H9 (cell line): ENCODE data around the gene TMTC2. TPM values are rescaled to one million over a fixed set of nuclear protein-coding genes. Genes with fewer than 3 reads are reported as not detected.

Source experiments
- DNase-seq: peaks from one replicate; pipeline ENCODE4 v3.0.0-alpha.2; 2017
- H2AFZ ChIP-seq: one replicate; pipeline ENCODE4 v1.6.1; 2013; ENCODE audit warnings: mild to moderate bottlenecking, low read length, control low read depth, moderate library complexity
- H2AK5ac ChIP-seq: 2 replicates; pipeline ENCODE4 v1.6.1; 2013; ENCODE audit warnings: low read length, control low read depth, mixed read lengths; ENCODE audit not compliant: insufficient read length
- H2BK120ac ChIP-seq: one replicate; pipeline ENCODE4 v1.6.1; 2013; ENCODE audit warnings: low read depth, mild to moderate bottlenecking, low read length, control low read depth, inconsistent platforms; ENCODE audit not compliant: poor library complexity, severe bottlenecking
- H2BK12ac ChIP-seq: 2 replicates; pipeline ENCODE4 v1.6.1; 2013; ENCODE audit warnings: low read length, control low read depth, mixed read lengths, low read depth; ENCODE audit not compliant: insufficient read length
- H2BK15ac ChIP-seq: 2 replicates; pipeline ENCODE4 v1.6.1; 2013; ENCODE audit warnings: low read depth, low read length, control low read depth
- H2BK20ac ChIP-seq: one replicate; pipeline ENCODE4 v1.6.1; 2013; ENCODE audit warnings: low read depth, mild to moderate bottlenecking, low read length, control low read depth, inconsistent platforms; ENCODE audit not compliant: poor library complexity, severe bottlenecking
- H2BK5ac ChIP-seq: 2 replicates; pipeline ENCODE4 v1.6.1; 2013; ENCODE audit warnings: low read length, control low read depth, mixed read lengths; ENCODE audit not compliant: insufficient read length
- H3K14ac ChIP-seq: 2 replicates; pipeline ENCODE4 v1.6.1; 2013; ENCODE audit warnings: low read length, control low read depth; ENCODE audit not compliant: insufficient read depth
- H3K18ac ChIP-seq: 2 replicates; pipeline ENCODE4 v1.6.1; 2013; ENCODE audit warnings: low read depth, mild to moderate bottlenecking, mixed read lengths, low read length, control low read depth; ENCODE audit not compliant: insufficient read length
- H3K23ac ChIP-seq: 2 replicates; pipeline ENCODE4 v1.6.1; 2013; ENCODE audit warnings: low read length, control low read depth, mixed read lengths, low read depth; ENCODE audit not compliant: insufficient read length
- H3K23me2 ChIP-seq: 2 replicates; pipeline ENCODE4 v1.6.1; 2013; ENCODE audit warnings: low read depth, mild to moderate bottlenecking, mixed read lengths, low read length, control low read depth; ENCODE audit not compliant: insufficient read length, poor library complexity, severe bottlenecking
- H3K27ac ChIP-seq: 2 replicates; pipeline ENCODE4 v1.5.1; 2013; ENCODE audit warnings: low read length, control low read depth, mixed read lengths, low read depth; ENCODE audit not compliant: insufficient read length
- H3K27me3 ChIP-seq: 2 replicates; pipeline ENCODE4 v1.6.1; 2013; ENCODE audit warnings: low read length, control low read depth, inconsistent platforms; ENCODE audit not compliant: insufficient read depth
- H3K4ac ChIP-seq: 2 replicates; pipeline ENCODE4 v1.6.1; 2013; ENCODE audit warnings: low read depth, mild to moderate bottlenecking, control low read depth, inconsistent platforms, low read length, moderate library complexity
- H3K4me1 ChIP-seq: 2 replicates; pipeline ENCODE4 v1.6.1; 2013; ENCODE audit warnings: low read length, control low read depth, inconsistent platforms; ENCODE audit not compliant: insufficient read depth
- H3K4me2 ChIP-seq: 2 replicates; pipeline ENCODE4 v1.6.1; 2013; ENCODE audit warnings: low read length, control low read depth, mixed read lengths; ENCODE audit not compliant: insufficient read length, insufficient read depth
- H3K56ac ChIP-seq: 2 replicates; pipeline ENCODE4 v1.6.1; 2013; ENCODE audit warnings: low read depth, mild to moderate bottlenecking, mixed read lengths, low read length, control low read depth; ENCODE audit not compliant: insufficient read length
- H3K79me1 ChIP-seq: 2 replicates; pipeline ENCODE4 v1.6.1; 2013; ENCODE audit warnings: low read depth, mild to moderate bottlenecking, moderate library complexity, low read length, control low read depth, inconsistent platforms; ENCODE audit not compliant: insufficient read depth, poor library complexity, severe bottlenecking
- H3K79me2 ChIP-seq: 2 replicates; pipeline ENCODE4 v1.6.1; 2013; ENCODE audit warnings: low read length, control low read depth, inconsistent platforms; ENCODE audit not compliant: insufficient read depth
- H3K9ac ChIP-seq: 2 replicates; pipeline ENCODE4 v1.6.1; 2013; ENCODE audit warnings: low read length, control low read depth, mixed read lengths; ENCODE audit not compliant: insufficient read length; ENCODE audit errors: extremely low read depth
- H3K9me3 ChIP-seq: one replicate; pipeline ENCODE4 v1.6.1; 2013; ENCODE audit warnings: low read depth, low read length, inconsistent platforms; ENCODE audit not compliant: control insufficient read depth
- H3T11ph ChIP-seq: one replicate; pipeline ENCODE4 v1.6.1; 2013; ENCODE audit warnings: mild to moderate bottlenecking, low read length, control low read depth, inconsistent platforms
- H4K20me1 ChIP-seq: one replicate; pipeline ENCODE4 v1.6.1; 2013; ENCODE audit not compliant: control insufficient read depth, insufficient read length, insufficient read depth
- H4K5ac ChIP-seq: 2 replicates; pipeline ENCODE4 v1.6.1; 2013; ENCODE audit warnings: low read depth, mild to moderate bottlenecking, mixed read lengths, low read length, control low read depth; ENCODE audit not compliant: insufficient read length
- H4K8ac ChIP-seq: replicated peaks from 2 replicates; pipeline ENCODE4 v1.6.1; 2013; ENCODE audit warnings: low read length, control low read depth, mixed read lengths, low read depth; ENCODE audit not compliant: insufficient read length
- H4K91ac ChIP-seq: 2 replicates; pipeline ENCODE4 v1.6.1; 2013; ENCODE audit warnings: low read depth, mild to moderate bottlenecking, moderate library complexity, mixed read lengths, low read length, control low read depth; ENCODE audit not compliant: insufficient read length
- H3K27ac Mint-ChIP-seq, 3 experiments: 2 replicates in 2 of 3; 3 replicates in 1 of 3; pipeline ENCODE4 v1.8.0; 2020 to 2021; ENCODE audit warnings: mixed read lengths in 3 of 3, mild to moderate bottlenecking in 1 of 3, moderate library complexity in 1 of 3
- H3K27me3 Mint-ChIP-seq: 2 replicates; pipeline ENCODE4 v1.8.0; 2021; ENCODE audit warnings: low read depth, mild to moderate bottlenecking, moderate library complexity, mixed read lengths
- H3K36me3 Mint-ChIP-seq, 3 experiments: 2 replicates in 2 of 3; 3 replicates in 1 of 3; pipeline ENCODE4 v1.8.0; 2020 to 2021; ENCODE audit warnings: low read depth in 3 of 3, mixed read lengths in 3 of 3; ENCODE audit not compliant: insufficient read depth in 1 of 3
- H3K4me1 Mint-ChIP-seq, 2 experiments: 2 replicates each; pipeline ENCODE4 v1.8.0; 2020; ENCODE audit warnings: mixed read lengths in 2 of 2
- H3K4me3 Mint-ChIP-seq, 2 experiments: 2 replicates in 1 of 2; 3 replicates in 1 of 2; pipeline ENCODE4 v1.8.0; 2020 to 2021; ENCODE audit warnings: mild to moderate bottlenecking in 2 of 2, mixed read lengths in 2 of 2, moderate library complexity in 1 of 2
- H3K9me3 Mint-ChIP-seq, 2 experiments: 2 replicates in 1 of 2; 3 replicates in 1 of 2; pipeline ENCODE4 v1.8.0; 2020; ENCODE audit warnings: mild to moderate bottlenecking in 2 of 2, mixed read lengths in 2 of 2, moderate library complexity in 1 of 2
- WGBS: extraction: QIAGEN DNeasy Blood & Tissue Kit; methylation state at CpG from one replicate; pipeline ENCODE4 v1.1.7; 2013; ENCODE audit warnings: missing lambda C conversion rate, low lambda C conversion rate, mixed read lengths; ENCODE audit not compliant: insufficient read length; ENCODE audit errors: extremely low coverage; 5-methylcytosine and 5-hydroxymethylcytosine counted together
- total RNA-seq: library from RNA; stranded (reverse); gene quantifications from 2 replicates; pipeline ENCODE4 v1.2.1, GENCODE V29; 2021
- TF ChIP-seq, protein P1 (sequence below): fragments of 200-600 bp; sonication (generic); conservative IDR thresholded peaks from 3 replicates; pipeline ENCODE4 v1.8.0; 2021; ENCODE audit warnings: antibody characterized with exemption, mild to moderate bottlenecking

Gene TMTC2
- total RNA-seq, 1 experiment from 2014 or later, result 3.1 TPM

DNA sequence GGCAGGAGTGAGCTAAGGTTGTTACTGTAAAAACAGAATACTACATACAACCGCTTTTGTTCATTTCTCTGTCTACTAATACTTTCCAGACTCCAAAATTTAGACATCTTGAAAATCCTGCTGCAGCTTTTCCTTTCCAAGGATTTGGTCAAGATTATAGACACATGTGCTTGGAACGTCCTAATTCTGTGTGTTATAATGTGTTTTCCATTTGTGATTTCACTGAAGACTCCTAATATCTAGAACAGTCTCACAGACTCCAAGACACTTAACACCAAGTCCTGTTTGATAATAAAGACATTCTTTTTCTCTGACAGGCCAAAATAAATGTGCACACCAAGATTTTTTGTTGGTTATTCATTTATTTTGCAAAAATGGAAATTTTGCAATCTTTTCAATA lies 41.8 kb upstream of the TMTC2 start:
- no peak overlapping the region for H4K8ac ChIP-seq
- no peak overlapping the region for H4K5ac ChIP-seq
- no peak overlapping the region for H3K9ac ChIP-seq
- H3K79me1 ChIP-seq, result no peaks in the 10 kb centered on the region
- peaks cover 5 to 8% of the 10 kb centered on the region in 2 experiments; a peak in 3 of 4 replicates for H3K4me1 Mint-ChIP-seq
- H3K18ac ChIP-seq, result no peak overlapping the region
- H3K4me2 ChIP-seq, result no peak overlapping the region
- no peaks in the 10 kb centered on the region for H3K27me3 ChIP-seq
- H3T11ph ChIP-seq, result no peak overlapping the region
- H3K36me3 Mint-ChIP-seq, result no peaks in the 10 kb centered on the region
- H3K79me2 ChIP-seq, result no peaks in the 10 kb centered on the region
- H3K56ac ChIP-seq, result no peak overlapping the region
- no peak overlapping the region for H3K27ac ChIP-seq
- no peak overlapping the region for H2BK20ac ChIP-seq
- H3K4me3 Mint-ChIP-seq, result no peak overlapping the region
- H3K23me2 ChIP-seq, result no peaks in the 10 kb centered on the region
- H2AFZ ChIP-seq, result no peak overlapping the region
- H3K27ac Mint-ChIP-seq, result no peak overlapping the region
- H2BK5ac ChIP-seq, result no peak overlapping the region
- no peak overlapping the region for H2BK12ac ChIP-seq
- no peak overlapping the region for H4K91ac ChIP-seq
- TF ChIP-seq, protein P1, sequence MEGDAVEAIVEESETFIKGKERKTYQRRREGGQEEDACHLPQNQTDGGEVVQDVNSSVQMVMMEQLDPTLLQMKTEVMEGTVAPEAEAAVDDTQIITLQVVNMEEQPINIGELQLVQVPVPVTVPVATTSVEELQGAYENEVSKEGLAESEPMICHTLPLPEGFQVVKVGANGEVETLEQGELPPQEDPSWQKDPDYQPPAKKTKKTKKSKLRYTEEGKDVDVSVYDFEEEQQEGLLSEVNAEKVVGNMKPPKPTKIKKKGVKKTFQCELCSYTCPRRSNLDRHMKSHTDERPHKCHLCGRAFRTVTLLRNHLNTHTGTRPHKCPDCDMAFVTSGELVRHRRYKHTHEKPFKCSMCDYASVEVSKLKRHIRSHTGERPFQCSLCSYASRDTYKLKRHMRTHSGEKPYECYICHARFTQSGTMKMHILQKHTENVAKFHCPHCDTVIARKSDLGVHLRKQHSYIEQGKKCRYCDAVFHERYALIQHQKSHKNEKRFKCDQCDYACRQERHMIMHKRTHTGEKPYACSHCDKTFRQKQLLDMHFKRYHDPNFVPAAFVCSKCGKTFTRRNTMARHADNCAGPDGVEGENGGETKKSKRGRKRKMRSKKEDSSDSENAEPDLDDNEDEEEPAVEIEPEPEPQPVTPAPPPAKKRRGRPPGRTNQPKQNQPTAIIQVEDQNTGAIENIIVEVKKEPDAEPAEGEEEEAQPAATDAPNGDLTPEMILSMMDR, result no peak
- H3K23ac ChIP-seq, result no peak overlapping the region
- no peaks in the 10 kb centered on the region for H3K9me3 Mint-ChIP-seq
- H3K27me3 Mint-ChIP-seq, result no peaks in the 10 kb centered on the region
- no CpG with 5 or more reads among the region's 2 CpGs for WGBS
- H3K4me1 ChIP-seq, result no peaks in the 10 kb centered on the region
- no peaks in the 10 kb centered on the region for H3K9me3 ChIP-seq
- no peak overlapping the region for H2BK120ac ChIP-seq
- DNase-seq, result no peak
- no peaks in the 10 kb centered on the region for H4K20me1 ChIP-seq
- H2BK15ac ChIP-seq, result no peak overlapping the region
- no peak overlapping the region for H2AK5ac ChIP-seq
- H3K4ac ChIP-seq, result no peak overlapping the region
- no peak overlapping the region for H3K14ac ChIP-seq
